VCaP (cell line): ENCODE data around the gene HMGN3.

ENCODE experiments used
- H3K27ac ChIP-seq: fragments of 450-650 bp; 2 replicates; pipeline ENCODE4 v1.5.1; 2017
- CTCF ChIP-seq: fragments of 450-650 bp; conservative IDR thresholded peaks from 2 replicates; pipeline ENCODE4 v1.5.1; 2017; ENCODE audit warnings: mild to moderate bottlenecking, moderate library complexity

Gene HMGN3

GRCh38 chr6:79215213-79215824, 19.2 kb downstream of the HMGN3 start:
- no peak overlapping the region for H3K27ac ChIP-seq
- TF ChIP-seq CTCF: no peak

GRCh38 chr6:79212859-79213258, 21.6 kb downstream of the HMGN3 start:
- TF ChIP-seq CTCF: no peak
- H3K27ac ChIP-seq: no peak overlapping the region

- no peak overlapping the region for H3K27ac ChIP-seq
- no peak for TF ChIP-seq CTCF
Observed at GRCh38 chr6:79208816-79209215, 25.7 kb downstream of the HMGN3 start.

GRCh38 chr6:79203753-79204253, 30.7 kb downstream of the HMGN3 start:
- no peak for TF ChIP-seq CTCF
- H3K27ac ChIP-seq: no peak overlapping the region

- no peak overlapping the region for H3K27ac ChIP-seq
- TF ChIP-seq CTCF: no peak
Observed at GRCh38 chr6:79202556-79202955, 31.9 kb downstream of the HMGN3 start.

- H3K27ac ChIP-seq: no peak overlapping the region
- TF ChIP-seq CTCF: no peak
Observed at GRCh38 chr6:79201983-79202382, 32.5 kb downstream of the HMGN3 start.

GRCh38 chr6:79201143-79201542, 33.3 kb downstream of the HMGN3 start:
- TF ChIP-seq CTCF: peak; percentile 12; the same call in 1 of the 2 replicates

More at GRCh38 chr6:79201143-79201542, 33.3 kb downstream of the HMGN3 start:
- no peak overlapping the region for H3K27ac ChIP-seq
